ENCODE results near the gene HEY2.

HEY2 gene

GRCh38 chr6:125746731-125747588 is 2.5 kb upstream of the HEY2 start:
- H3K4me3 ChIP-seq (ENCODE audit: low read length), result peak overlapping the region; percentile 34
- H3K36me3 ChIP-seq (ENCODE audit: control insufficient read depth, insufficient read depth, low read length), result no peaks in the 10 kb centered on the region
- peaks cover 36% of the 10 kb centered on the region for H3K4me1 ChIP-seq (ENCODE audit: control insufficient read depth, insufficient read depth, low read length)
- peaks cover 71% of the 10 kb centered on the region for H3K27me3 ChIP-seq (ENCODE audit: control insufficient read depth, insufficient read depth, low read length)
- H3K9me3 ChIP-seq (ENCODE audit: control insufficient read depth, low read length), result no peaks in the 10 kb centered on the region
- peak overlapping the region; percentile 53 for H3K9ac ChIP-seq (ENCODE audit: low read length)

- peak overlapping the region; percentile 48 for H3K9ac ChIP-seq (ENCODE audit: low read length)
- no peaks in the 10 kb centered on the region for H3K36me3 ChIP-seq (ENCODE audit: control insufficient read depth, insufficient read depth, low read length)
- H3K4me3 ChIP-seq (ENCODE audit: low read length), result peak overlapping the region; percentile 26
- peaks cover 36% of the 10 kb centered on the region for H3K4me1 ChIP-seq (ENCODE audit: control insufficient read depth, insufficient read depth, low read length)
- peaks cover 71% of the 10 kb centered on the region for H3K27me3 ChIP-seq (ENCODE audit: control insufficient read depth, insufficient read depth, low read length)
- H3K9me3 ChIP-seq (ENCODE audit: control insufficient read depth, low read length), result no peaks in the 10 kb centered on the region
These were observed 1.6 kb upstream of the HEY2 start for GRCh38 chr6:125747589-125748405.

- Histone ChIP-seq H3K36me3 (ENCODE audit: control insufficient read depth, insufficient read depth, low read length) (no peaks in the 10 kb centered on the region), H3K4me3 (ENCODE audit: low read length) (peak overlapping the region; percentile 26), H3K9ac (ENCODE audit: low read length) (peak overlapping the region; percentile 48), H3K27me3 (ENCODE audit: control insufficient read depth, insufficient read depth, low read length) (peaks cover 70% of the 10 kb centered on the region), H3K4me1 (ENCODE audit: control insufficient read depth, insufficient read depth, low read length) (peaks cover 36% of the 10 kb centered on the region), H3K9me3 (ENCODE audit: control insufficient read depth, low read length) (no peaks in the 10 kb centered on the region)
These were observed 843 bp upstream of the HEY2 start for GRCh38 chr6:125748406-125749172.

GRCh38 chr6:125749865-125750691 is 646 bp downstream of the HEY2 start:
- Histone ChIP-seq H3K9me3 (ENCODE audit: control insufficient read depth, low read length) (no peaks in the 10 kb centered on the region), H3K9ac (ENCODE audit: low read length) (peak overlapping the region; percentile 46), H3K4me1 (ENCODE audit: control insufficient read depth, insufficient read depth, low read length) (peaks cover 36% of the 10 kb centered on the region), H3K4me3 (ENCODE audit: low read length) (peak overlapping the region; percentile 49), H3K27me3 (ENCODE audit: control insufficient read depth, insufficient read depth, low read length) (peaks cover 75% of the 10 kb centered on the region), H3K36me3 (ENCODE audit: control insufficient read depth, insufficient read depth, low read length) (no peaks in the 10 kb centered on the region)

- Histone ChIP-seq H3K9me3 (ENCODE audit: control insufficient read depth, low read length) (no peaks in the 10 kb centered on the region), H3K36me3 (ENCODE audit: control insufficient read depth, insufficient read depth, low read length) (no peaks in the 10 kb centered on the region), H3K4me3 (ENCODE audit: low read length) (no peak overlapping the region), H3K27me3 (ENCODE audit: control insufficient read depth, insufficient read depth, low read length) (peaks cover 74% of the 10 kb centered on the region), H3K4me1 (ENCODE audit: control insufficient read depth, insufficient read depth, low read length) (peaks cover 36% of the 10 kb centered on the region), H3K9ac (ENCODE audit: low read length) (no peak overlapping the region)
These were observed 1.4 kb downstream of the HEY2 start for GRCh38 chr6:125750692-125751333.

- Histone ChIP-seq H3K27me3 (ENCODE audit: control insufficient read depth, insufficient read depth, low read length) (peaks cover 74% of the 10 kb centered on the region), H3K36me3 (ENCODE audit: control insufficient read depth, insufficient read depth, low read length) (no peaks in the 10 kb centered on the region), H3K4me1 (ENCODE audit: control insufficient read depth, insufficient read depth, low read length) (peaks cover 35% of the 10 kb centered on the region), H3K9me3 (ENCODE audit: control insufficient read depth, low read length) (no peaks in the 10 kb centered on the region), H3K4me3 (ENCODE audit: low read length) (no peak overlapping the region), H3K9ac (ENCODE audit: low read length) (no peak overlapping the region)
These were observed 2.0 kb downstream of the HEY2 start for GRCh38 chr6:125751334-125751916.

- H3K9me3 ChIP-seq (ENCODE audit: control insufficient read depth, low read length), result no peaks in the 10 kb centered on the region
- H3K27me3 ChIP-seq (ENCODE audit: control insufficient read depth, insufficient read depth, low read length), result peaks cover 63% of the 10 kb centered on the region
- H3K9ac ChIP-seq (ENCODE audit: low read length), result no peak overlapping the region
- H3K4me1 ChIP-seq (ENCODE audit: control insufficient read depth, insufficient read depth, low read length), result peaks cover 22% of the 10 kb centered on the region
- H3K36me3 ChIP-seq (ENCODE audit: control insufficient read depth, insufficient read depth, low read length), result no peaks in the 10 kb centered on the region
- H3K4me3 ChIP-seq (ENCODE audit: low read length), result no peak overlapping the region
These were observed 3.3 kb downstream of the HEY2 start for GRCh38 chr6:125752773-125753172.

- Histone ChIP-seq H3K27me3 (ENCODE audit: control insufficient read depth, insufficient read depth, low read length) (peaks cover 57% of the 10 kb centered on the region), H3K36me3 (ENCODE audit: control insufficient read depth, insufficient read depth, low read length) (no peaks in the 10 kb centered on the region), H3K9me3 (ENCODE audit: control insufficient read depth, low read length) (no peaks in the 10 kb centered on the region), H3K4me3 (ENCODE audit: low read length) (no peak overlapping the region), H3K4me1 (ENCODE audit: control insufficient read depth, insufficient read depth, low read length) (peaks cover 16% of the 10 kb centered on the region), H3K9ac (ENCODE audit: low read length) (no peak overlapping the region)
These were observed 3.9 kb downstream of the HEY2 start for GRCh38 chr6:125753218-125753936.

- Histone ChIP-seq H3K9me3 (ENCODE audit: control insufficient read depth, low read length) (no peaks in the 10 kb centered on the region), H3K27me3 (ENCODE audit: control insufficient read depth, insufficient read depth, low read length) (peaks cover 52% of the 10 kb centered on the region), H3K4me1 (ENCODE audit: control insufficient read depth, insufficient read depth, low read length) (peaks cover 11% of the 10 kb centered on the region), H3K36me3 (ENCODE audit: control insufficient read depth, insufficient read depth, low read length) (no peaks in the 10 kb centered on the region), H3K4me3 (ENCODE audit: low read length) (no peak overlapping the region), H3K9ac (ENCODE audit: low read length) (no peak overlapping the region)
These were observed 4.5 kb downstream of the HEY2 start for GRCh38 chr6:125753937-125754259.

- Histone ChIP-seq H3K9ac (ENCODE audit: low read length) (no peak overlapping the region), H3K27me3 (ENCODE audit: control insufficient read depth, insufficient read depth, low read length) (peaks cover 47% of the 10 kb centered on the region), H3K4me1 (ENCODE audit: control insufficient read depth, insufficient read depth, low read length) (peaks cover 8% of the 10 kb centered on the region), H3K9me3 (ENCODE audit: control insufficient read depth, low read length) (no peaks in the 10 kb centered on the region), H3K36me3 (ENCODE audit: control insufficient read depth, insufficient read depth, low read length) (no peaks in the 10 kb centered on the region), H3K4me3 (ENCODE audit: low read length) (no peak overlapping the region)
These were observed 5.1 kb downstream of the HEY2 start for GRCh38 chr6:125754566-125754965.

Measured in mucosa of stomach (tissue), 1 donor.